SK-N-MC (cell line): Measurements from ENCODE around the gene OTOP3.

Experiments
- FOXP2 ChIP-seq: optimal IDR thresholded peaks from 2 replicates; pipeline ENCODE3; 2011; ENCODE audit warnings: mild to moderate bottlenecking, moderate library complexity; ENCODE audit not compliant: insufficient read depth; ENCODE audit errors: extremely low read length, control extremely low read depth
- POLR2AphosphoS5 ChIP-seq: IDR thresholded peaks from 2 replicates; pipeline ENCODE4 v1.6.1; 2012; ENCODE audit warnings: mild to moderate bottlenecking, low read depth, low read length, borderline replicate concordance

- no peak for TF ChIP-seq POLR2AphosphoS5
- TF ChIP-seq FOXP2: no peak
Measured at GRCh38 chr17:74943808-74944522, 8.3 kb downstream of the OTOP3 start.
